ENCODE results near the gene AP1M1. TPM values are rescaled to one million over a fixed set of nuclear protein-coding genes. Genes with fewer than 3 reads are reported as not detected.

Gene AP1M1
- total RNA-seq, 1 donor from 2014 or later, result 47.4 TPM

DNA sequence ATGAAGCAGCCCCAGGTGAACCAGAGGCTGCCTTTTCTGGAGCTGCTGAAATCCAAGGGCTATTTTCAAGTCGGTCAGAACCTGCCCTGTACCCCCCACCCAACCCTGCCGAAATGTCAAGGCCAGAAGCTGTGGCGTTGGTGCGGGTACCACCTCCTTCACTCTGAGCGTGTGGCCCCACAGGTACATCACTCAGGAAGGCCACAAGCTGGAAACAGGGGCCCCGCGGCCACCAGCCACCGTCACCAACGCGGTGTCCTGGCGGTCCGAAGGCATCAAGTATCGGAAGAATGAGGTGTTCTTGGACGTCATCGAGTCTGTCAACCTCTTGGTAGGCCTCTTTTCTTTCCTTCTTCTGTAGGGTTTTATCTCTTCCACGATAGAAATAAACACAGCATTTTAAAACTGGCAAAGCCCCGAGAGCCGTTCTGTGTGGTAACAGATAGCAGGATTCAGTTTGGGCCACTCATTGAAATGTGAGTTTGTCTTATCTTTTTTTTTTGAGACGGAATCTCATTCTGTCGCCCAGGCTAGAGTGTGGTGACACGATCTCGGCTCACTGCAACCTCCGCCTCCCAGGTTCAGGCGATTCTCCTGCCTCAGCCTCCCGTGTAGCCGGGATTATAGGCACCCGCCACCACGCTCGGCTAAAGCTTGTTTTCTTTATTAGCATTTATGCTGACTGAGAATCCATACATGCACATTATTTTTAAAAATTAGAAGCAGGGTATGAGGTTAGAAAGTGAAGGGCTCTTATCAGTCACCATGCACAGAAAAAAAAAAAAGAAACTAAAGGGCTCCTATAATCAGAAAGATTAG, 11.3 kb downstream of the AP1M1 start:
- TF ChIP-seq, protein P1, sequence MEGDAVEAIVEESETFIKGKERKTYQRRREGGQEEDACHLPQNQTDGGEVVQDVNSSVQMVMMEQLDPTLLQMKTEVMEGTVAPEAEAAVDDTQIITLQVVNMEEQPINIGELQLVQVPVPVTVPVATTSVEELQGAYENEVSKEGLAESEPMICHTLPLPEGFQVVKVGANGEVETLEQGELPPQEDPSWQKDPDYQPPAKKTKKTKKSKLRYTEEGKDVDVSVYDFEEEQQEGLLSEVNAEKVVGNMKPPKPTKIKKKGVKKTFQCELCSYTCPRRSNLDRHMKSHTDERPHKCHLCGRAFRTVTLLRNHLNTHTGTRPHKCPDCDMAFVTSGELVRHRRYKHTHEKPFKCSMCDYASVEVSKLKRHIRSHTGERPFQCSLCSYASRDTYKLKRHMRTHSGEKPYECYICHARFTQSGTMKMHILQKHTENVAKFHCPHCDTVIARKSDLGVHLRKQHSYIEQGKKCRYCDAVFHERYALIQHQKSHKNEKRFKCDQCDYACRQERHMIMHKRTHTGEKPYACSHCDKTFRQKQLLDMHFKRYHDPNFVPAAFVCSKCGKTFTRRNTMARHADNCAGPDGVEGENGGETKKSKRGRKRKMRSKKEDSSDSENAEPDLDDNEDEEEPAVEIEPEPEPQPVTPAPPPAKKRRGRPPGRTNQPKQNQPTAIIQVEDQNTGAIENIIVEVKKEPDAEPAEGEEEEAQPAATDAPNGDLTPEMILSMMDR (IDR thresholded peaks at IDR 0.05; ENCODE audit: unreplicated experiment), result no peak
- peaks cover 5% of the 10 kb centered on the region for H3K4me1 Mint-ChIP-seq (ENCODE audit: low read depth)
- no peaks in the 10 kb centered on the region for H3K27me3 Mint-ChIP-seq
- H3K36me3 Mint-ChIP-seq (ENCODE audit: insufficient read depth), result peaks cover 36% of the 10 kb centered on the region
- no peaks in the 10 kb centered on the region for H3K9me3 Mint-ChIP-seq (ENCODE audit: low read depth)
- peak overlapping the region; percentile 81 for H3K27ac Mint-ChIP-seq
- no peak for DNase-seq (ENCODE audit: low spot score, unreplicated experiment)
- no peak overlapping the region for H3K4me3 Mint-ChIP-seq (ENCODE audit: low read depth)

DNA sequence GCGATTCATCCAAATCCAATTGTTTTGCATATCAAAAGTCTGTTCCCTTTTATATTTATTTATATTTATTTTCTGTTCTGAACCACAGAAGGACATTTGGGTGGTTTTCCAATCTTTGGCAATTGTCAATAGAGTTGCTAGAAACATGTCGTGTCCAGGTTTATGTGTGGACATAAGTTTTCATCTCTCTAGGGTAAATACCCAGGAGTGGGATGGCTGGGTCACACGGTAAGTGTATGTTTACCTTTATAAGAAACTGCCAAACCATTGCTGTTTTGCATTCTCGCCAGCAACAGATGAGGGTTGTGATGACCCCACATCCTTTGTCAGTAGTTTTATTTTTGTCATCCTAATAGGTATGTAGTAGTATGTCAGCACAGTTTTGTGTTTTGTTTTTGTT, 12.5 kb downstream of the AP1M1 start:
- peaks cover 5% of the 10 kb centered on the region for H3K4me1 Mint-ChIP-seq (ENCODE audit: low read depth)
- no peak for DNase-seq (ENCODE audit: low spot score, unreplicated experiment)
- no peak overlapping the region for H3K27ac Mint-ChIP-seq
- no peaks in the 10 kb centered on the region for H3K27me3 Mint-ChIP-seq
- TF ChIP-seq, protein P1 (IDR thresholded peaks at IDR 0.05; ENCODE audit: unreplicated experiment), result no peak
- H3K9me3 Mint-ChIP-seq (ENCODE audit: low read depth), result no peaks in the 10 kb centered on the region
- peaks cover 36% of the 10 kb centered on the region for H3K36me3 Mint-ChIP-seq (ENCODE audit: insufficient read depth)
- no peak overlapping the region for H3K4me3 Mint-ChIP-seq (ENCODE audit: low read depth)

DNA sequence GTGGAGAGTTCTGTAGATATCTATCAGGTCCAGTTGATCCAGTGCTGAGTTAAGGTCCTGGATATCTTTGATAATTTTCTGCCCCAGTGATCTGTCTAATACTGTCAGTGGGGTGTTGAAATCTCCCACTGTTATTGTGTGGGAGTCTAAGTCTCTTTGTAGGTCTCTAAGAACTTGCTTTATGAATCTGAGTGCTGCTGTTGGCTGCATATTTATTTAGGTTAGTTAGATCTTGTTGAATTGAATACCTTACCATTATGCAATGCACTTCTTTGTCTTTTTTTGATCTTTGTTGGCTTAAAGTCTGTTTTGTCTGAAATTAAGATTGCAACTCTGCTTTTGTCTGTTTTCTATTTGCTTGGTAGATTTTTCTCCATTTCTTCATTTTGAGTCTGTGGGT, 15.4 kb downstream of the AP1M1 start:
- H3K4me3 Mint-ChIP-seq (ENCODE audit: low read depth), result no peak overlapping the region
- TF ChIP-seq, protein P1 (IDR thresholded peaks at IDR 0.05; ENCODE audit: unreplicated experiment), result no peak
- no peaks in the 10 kb centered on the region for H3K27me3 Mint-ChIP-seq
- no peaks in the 10 kb centered on the region for H3K9me3 Mint-ChIP-seq (ENCODE audit: low read depth)
- peaks cover 43% of the 10 kb centered on the region for H3K36me3 Mint-ChIP-seq (ENCODE audit: insufficient read depth)
- no peak overlapping the region for H3K27ac Mint-ChIP-seq
- H3K4me1 Mint-ChIP-seq (ENCODE audit: low read depth), result peaks cover 5% of the 10 kb centered on the region
- DNase-seq (ENCODE audit: low spot score, unreplicated experiment), result no peak

DNA sequence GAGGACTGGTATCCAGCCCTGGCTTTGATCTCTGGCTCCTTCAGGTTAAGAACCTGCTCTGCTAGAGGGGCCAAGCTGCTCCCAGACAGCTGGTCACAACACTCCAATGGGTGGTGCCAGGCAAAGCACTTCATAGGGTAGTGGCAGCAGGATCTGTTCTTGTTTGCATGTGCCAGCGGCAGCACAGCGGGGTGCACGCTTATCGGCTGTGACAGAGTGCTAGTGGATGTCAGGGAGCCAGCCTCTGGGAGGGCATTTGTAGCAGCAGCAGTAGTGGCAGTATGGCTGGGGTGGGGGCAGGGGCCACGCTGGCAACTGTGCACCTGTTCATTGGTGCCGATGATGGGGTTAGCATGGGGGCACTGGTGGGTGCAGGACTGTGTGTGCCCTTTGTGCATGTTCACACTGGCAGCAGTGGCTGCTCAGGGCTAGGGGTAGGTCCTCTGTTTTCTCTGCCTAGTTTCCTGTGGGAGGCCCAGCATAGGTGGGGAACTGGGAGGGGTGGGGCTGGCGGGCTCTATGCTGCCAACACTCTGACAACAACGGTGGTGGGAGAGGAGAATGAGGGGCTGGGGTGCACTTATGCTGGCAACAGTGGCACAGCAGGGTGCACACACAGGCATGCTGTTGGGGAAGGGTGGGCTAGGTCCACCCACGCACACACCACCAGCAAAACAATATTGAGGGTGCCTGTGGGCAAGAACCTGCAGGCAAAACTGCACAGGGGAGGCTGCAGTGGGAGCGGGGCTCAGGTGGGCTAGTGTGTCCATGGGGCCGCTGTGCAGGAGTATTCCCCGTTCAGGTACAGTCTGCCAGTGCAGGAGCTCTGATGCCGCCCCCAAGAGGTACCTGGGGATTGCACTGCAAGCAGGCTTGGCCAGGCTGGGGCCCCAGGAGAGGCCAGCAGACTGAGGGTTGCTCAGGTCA, 19.3 kb downstream of the AP1M1 start:
- Mint-ChIP-seq H3K4me3 (ENCODE audit: low read depth) (no peak overlapping the region), H3K9me3 (ENCODE audit: low read depth) (peaks cover 12% of the 10 kb centered on the region), H3K36me3 (ENCODE audit: insufficient read depth) (peaks cover 53% of the 10 kb centered on the region), H3K4me1 (ENCODE audit: low read depth) (no peaks in the 10 kb centered on the region), H3K27me3 (no peaks in the 10 kb centered on the region), H3K27ac (no peak overlapping the region)
- TF ChIP-seq, protein P1 (IDR thresholded peaks at IDR 0.05; ENCODE audit: unreplicated experiment), result no peak
- no peak for DNase-seq (ENCODE audit: low spot score, unreplicated experiment)

DNA sequence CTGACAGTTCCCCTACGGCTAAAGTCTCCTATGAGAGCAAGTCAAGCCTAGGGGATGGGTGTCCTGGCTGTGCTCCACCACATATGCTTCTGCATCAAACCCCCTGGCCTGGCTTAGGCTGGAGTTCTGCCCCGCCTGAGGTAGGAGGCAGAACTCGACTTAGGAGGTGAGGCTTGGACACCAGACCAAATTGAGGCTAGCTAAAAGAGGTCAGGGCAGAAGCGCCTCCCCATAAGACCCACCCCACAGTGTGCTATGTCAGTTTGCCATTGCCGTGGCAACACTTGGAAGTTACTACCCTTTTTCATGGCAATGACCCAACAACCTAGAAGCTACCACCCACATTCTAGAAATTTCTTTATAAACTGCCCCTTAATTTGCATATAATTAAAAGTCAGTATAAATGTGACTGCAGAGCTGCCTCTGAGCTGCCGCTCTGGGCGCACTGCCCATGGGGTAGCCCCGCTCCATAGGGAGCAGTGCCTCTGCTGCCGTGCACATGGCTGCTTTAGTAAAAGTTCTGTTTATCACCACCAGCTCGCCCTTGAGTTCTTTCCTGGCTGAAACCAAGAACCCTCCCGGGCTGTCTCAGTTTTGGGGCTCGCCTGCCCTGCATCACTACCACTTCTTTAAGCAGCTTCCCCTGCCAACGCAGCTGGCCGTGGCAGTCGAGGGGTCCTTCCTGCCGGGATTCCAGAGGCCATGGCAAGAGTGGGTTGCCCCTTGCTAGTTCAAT, 20.2 kb downstream of the AP1M1 start:
- Mint-ChIP-seq H3K4me1 (ENCODE audit: low read depth) (no peaks in the 10 kb centered on the region), H3K9me3 (ENCODE audit: low read depth) (peaks cover 12% of the 10 kb centered on the region), H3K27me3 (no peaks in the 10 kb centered on the region), H3K4me3 (ENCODE audit: low read depth) (no peak overlapping the region), H3K36me3 (ENCODE audit: insufficient read depth) (peaks cover 51% of the 10 kb centered on the region), H3K27ac (peak overlapping the region; percentile 49)
- TF ChIP-seq, protein P1 (IDR thresholded peaks at IDR 0.05; ENCODE audit: unreplicated experiment), result no peak
- DNase-seq (ENCODE audit: low spot score, unreplicated experiment), result no peak

Measured in progenitor cell of endocrine pancreas (in vitro differentiated cells).